GM12891 (cell line): Measurements from ENCODE around the gene ARHGAP26.

Experiments
- POLR2A ChIP-seq: IDR thresholded peaks from 2 replicates; pipeline ENCODE4 v1.6.1; 2011; ENCODE audit warnings: low read depth, low read length, control low read depth
- SPI1 ChIP-seq: IDR thresholded peaks from 2 replicates; pipeline ENCODE4 v1.6.1; 2011; ENCODE audit warnings: low read depth, low read length, control low read depth
- TAF1 ChIP-seq: IDR thresholded peaks from 2 replicates; pipeline ENCODE4 v1.6.1; 2011; ENCODE audit warnings: low read depth, low read length, control low read depth

- no peak for TF ChIP-seq SPI1
- TF ChIP-seq TAF1 = no peak
- TF ChIP-seq POLR2A = no peak
Measured at GRCh38 chr5:142896325-142897007, 126.3 kb downstream of the ARHGAP26 start.
